Activated CD8-positive, alpha-beta T cell treated with anti-CD3 and anti-CD28 coated beads for 36 hours (primary cell): ENCODE results near the gene SYK. TPM values are rescaled to one million over a fixed set of nuclear protein-coding genes. Genes with fewer than 3 reads are reported as not detected.

Experiments
- ATAC-seq: fragments of 200-7000 bp; cut with Tn5 transposase; one replicate; pipeline ENCODE4 v1.10.0; 2021; ENCODE audit warnings: mild to moderate bottlenecking, moderate library complexity
- CTCF ChIA-PET: fragments of 350-600 bp; sonication (Branson Sonifier 250); formaldehyde crosslinking; loops from one replicate; lab custom pipeline; 2021; ENCODE audit warnings: antibody characterized with exemption; lab: Charles Lee
- POLR2A ChIA-PET: fragments of 350-600 bp; sonication (Branson Sonifier 250); formaldehyde crosslinking; loops from one replicate; lab custom pipeline; 2021; ENCODE audit warnings: antibody characterized with exemption; lab: Charles Lee
- DNase-seq: peaks from one replicate; pipeline ENCODE4 v3.0.0-alpha.2; 2020
- H3K27ac Mint-ChIP-seq: one replicate; pipeline ENCODE4 v1.8.0; 2021; ENCODE audit warnings: mild to moderate bottlenecking, mixed read lengths
- H3K27me3 Mint-ChIP-seq: one replicate; pipeline ENCODE4 v1.8.0; 2021; ENCODE audit warnings: mixed read lengths
- H3K36me3 Mint-ChIP-seq: one replicate; pipeline ENCODE4 v1.8.0; 2021; ENCODE audit warnings: low read depth, mixed read lengths
- H3K4me1 Mint-ChIP-seq: one replicate; pipeline ENCODE4 v1.8.0; 2021; ENCODE audit warnings: low read depth, mixed read lengths
- H3K4me3 Mint-ChIP-seq: one replicate; pipeline ENCODE4 v1.8.0; 2021; ENCODE audit warnings: mild to moderate bottlenecking, moderate library complexity, mixed read lengths
- H3K9me3 Mint-ChIP-seq: one replicate; pipeline ENCODE4 v1.8.0; 2021; ENCODE audit warnings: mixed read lengths
- intact Hi-C: fragments of 100-400 bp; cut with micrococcal nuclease; formaldehyde crosslinking; loops from one replicate; pipeline ENCODE4 v1.10.0; 2022
- total RNA-seq, 2 experiments: library from RNA; stranded (reverse); gene quantifications; one replicate each; pipeline ENCODE4 v1.2.3, GENCODE V29; 2021
- TF ChIP-seq, protein P1 (sequence below): fragments of 200-600 bp; IDR thresholded peaks from one replicate; pipeline ENCODE4 v1.8.0; 2022; ENCODE audit warnings: antibody characterized with exemption, mild to moderate bottlenecking

Gene SYK
- total RNA-seq, 2 experiments from 2014 or later, result 0.20 to 0.56 TPM

- no peak overlapping the region for H3K27ac Mint-ChIP-seq
- H3K4me1 Mint-ChIP-seq, result no peaks in the 10 kb centered on the region
- TF ChIP-seq, protein P1, sequence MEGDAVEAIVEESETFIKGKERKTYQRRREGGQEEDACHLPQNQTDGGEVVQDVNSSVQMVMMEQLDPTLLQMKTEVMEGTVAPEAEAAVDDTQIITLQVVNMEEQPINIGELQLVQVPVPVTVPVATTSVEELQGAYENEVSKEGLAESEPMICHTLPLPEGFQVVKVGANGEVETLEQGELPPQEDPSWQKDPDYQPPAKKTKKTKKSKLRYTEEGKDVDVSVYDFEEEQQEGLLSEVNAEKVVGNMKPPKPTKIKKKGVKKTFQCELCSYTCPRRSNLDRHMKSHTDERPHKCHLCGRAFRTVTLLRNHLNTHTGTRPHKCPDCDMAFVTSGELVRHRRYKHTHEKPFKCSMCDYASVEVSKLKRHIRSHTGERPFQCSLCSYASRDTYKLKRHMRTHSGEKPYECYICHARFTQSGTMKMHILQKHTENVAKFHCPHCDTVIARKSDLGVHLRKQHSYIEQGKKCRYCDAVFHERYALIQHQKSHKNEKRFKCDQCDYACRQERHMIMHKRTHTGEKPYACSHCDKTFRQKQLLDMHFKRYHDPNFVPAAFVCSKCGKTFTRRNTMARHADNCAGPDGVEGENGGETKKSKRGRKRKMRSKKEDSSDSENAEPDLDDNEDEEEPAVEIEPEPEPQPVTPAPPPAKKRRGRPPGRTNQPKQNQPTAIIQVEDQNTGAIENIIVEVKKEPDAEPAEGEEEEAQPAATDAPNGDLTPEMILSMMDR, result no peak
- no peaks in the 10 kb centered on the region for H3K36me3 Mint-ChIP-seq
- H3K27me3 Mint-ChIP-seq, result no peaks in the 10 kb centered on the region
- no peaks in the 10 kb centered on the region for H3K9me3 Mint-ChIP-seq
- ChIA-PET POLR2A (no interaction called here), CTCF (interaction anchor here (1.0 kb wide), 1 partner anchor 9 kb away, joined by 3 read pairs; no protein-coding TSS in a partner anchor)
- DNase-seq (no peak), ATAC-seq (no peak)
- no peak overlapping the region for H3K4me3 Mint-ChIP-seq
- intact Hi-C loops, result no loop called here
Observed at GRCh38 chr9:90880066-90880465, 78.4 kb downstream of the SYK start.

DNA sequence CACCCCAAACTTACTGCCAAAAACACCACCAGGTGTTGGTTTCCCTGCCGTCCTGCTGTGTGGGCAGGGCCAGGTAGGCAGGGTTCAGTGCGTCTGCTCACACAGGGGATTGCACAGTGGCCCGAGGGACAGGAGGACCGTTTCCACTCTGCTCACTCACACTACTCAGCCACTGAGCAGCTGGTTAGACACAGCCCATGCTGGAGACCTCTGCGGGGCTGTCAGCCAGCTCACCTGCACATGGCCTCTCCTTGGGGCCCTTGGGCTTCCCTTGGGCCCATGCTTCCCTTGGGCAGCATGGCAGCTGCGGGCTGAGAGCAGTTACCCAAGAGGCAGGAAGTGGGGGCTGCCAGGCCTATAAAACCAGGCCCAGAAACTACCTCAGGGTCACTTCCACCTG lies 79.0 kb downstream of the SYK start:
- no peaks in the 10 kb centered on the region for H3K4me1 Mint-ChIP-seq
- no peaks in the 10 kb centered on the region for H3K27me3 Mint-ChIP-seq
- no peaks in the 10 kb centered on the region for H3K36me3 Mint-ChIP-seq
- H3K27ac Mint-ChIP-seq, result no peak overlapping the region
- TF ChIP-seq, protein P1, result no peak
- peaks cover 4% of the 10 kb centered on the region for H3K9me3 Mint-ChIP-seq
- intact Hi-C loops, result no loop called here
- ATAC-seq (no peak), DNase-seq (no peak)
- POLR2A ChIA-PET, result no interaction called here
- CTCF ChIA-PET, result no interaction called here
- H3K4me3 Mint-ChIP-seq, result no peak overlapping the region

- no peaks in the 10 kb centered on the region for H3K36me3 Mint-ChIP-seq
- no peak overlapping the region for H3K27ac Mint-ChIP-seq
- ChIA-PET POLR2A (no interaction called here), CTCF (no interaction called here)
- H3K9me3 Mint-ChIP-seq, result peaks cover 6% of the 10 kb centered on the region
- no peak for DNase-seq
- ATAC-seq, result no peak
- H3K4me3 Mint-ChIP-seq, result no peak overlapping the region
- TF ChIP-seq, protein P1, result no peak
- intact Hi-C loops, result no loop called here
- H3K27me3 Mint-ChIP-seq, result no peaks in the 10 kb centered on the region
- no peaks in the 10 kb centered on the region for H3K4me1 Mint-ChIP-seq
Observed at GRCh38 chr9:90881648-90882047, 80.0 kb downstream of the SYK start.

GRCh38 chr9:90882991-90883600 lies 81.5 kb downstream of the SYK start:
- H3K36me3 Mint-ChIP-seq, result no peaks in the 10 kb centered on the region
- TF ChIP-seq, protein P1, result no peak
- ChIA-PET POLR2A (no interaction called here), CTCF (no interaction called here)
- DNase-seq (no peak), ATAC-seq (no peak)
- H3K27me3 Mint-ChIP-seq, result no peaks in the 10 kb centered on the region
- peaks cover 6% of the 10 kb centered on the region for H3K9me3 Mint-ChIP-seq
- no peak overlapping the region for H3K27ac Mint-ChIP-seq
- no peak overlapping the region for H3K4me3 Mint-ChIP-seq
- no peaks in the 10 kb centered on the region for H3K4me1 Mint-ChIP-seq
- intact Hi-C loops, result no loop called here

DNA sequence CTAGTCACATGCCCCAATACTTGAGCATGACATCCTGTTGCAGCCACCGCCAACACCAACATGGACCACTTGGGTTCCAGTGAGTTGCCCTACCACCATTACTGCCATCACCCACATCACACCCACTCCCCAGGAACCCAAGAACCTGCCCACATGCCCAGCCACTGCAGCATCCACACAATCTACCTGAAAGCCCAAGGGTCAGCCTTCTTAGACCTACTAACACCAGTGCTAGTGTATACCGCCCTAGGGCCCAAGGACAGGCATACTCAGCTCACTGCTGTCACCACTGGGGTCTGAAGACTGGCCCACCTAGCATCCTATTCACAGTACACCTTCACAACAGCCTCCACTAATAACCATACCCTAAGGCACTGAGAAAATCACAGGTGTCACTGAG lies 82.0 kb downstream of the SYK start:
- Mint-ChIP-seq H3K27ac (no peak overlapping the region), H3K9me3 (peaks cover 6% of the 10 kb centered on the region), H3K36me3 (no peaks in the 10 kb centered on the region), H3K4me3 (no peak overlapping the region), H3K4me1 (no peaks in the 10 kb centered on the region), H3K27me3 (no peaks in the 10 kb centered on the region)
- no peak for DNase-seq
- intact Hi-C loops, result no loop called here
- TF ChIP-seq, protein P1, result no peak
- POLR2A ChIA-PET, result no interaction called here
- CTCF ChIA-PET, result no interaction called here
- ATAC-seq, result no peak
